ENCODE data around the gene BLTP3B. TPM values are rescaled to one million over a fixed set of nuclear protein-coding genes. Genes with fewer than 3 reads are reported as not detected.

The BLTP3B gene
- total RNA-seq, 4 donors from 2014 or later: 27.5 to 41.0 (median 38.9) TPM

- no peaks in the 10 kb centered on the region for H3K27me3 ChIP-seq
- no peaks in the 10 kb centered on the region for H3K4me1 ChIP-seq
- DNase-seq: no peak
- no peaks in the 10 kb centered on the region for H3K36me3 ChIP-seq
- H3K4me3 ChIP-seq (replicated peaks in 1 of 3): no peak overlapping the region
- H3K27ac ChIP-seq: no peak overlapping the region
- TF ChIP-seq POLR2A (IDR thresholded peaks at IDR 0.05): no peak
- TF ChIP-seq CTCF (IDR thresholded peaks at IDR 0.05): no peak
- no peaks in the 10 kb centered on the region for H3K9me3 ChIP-seq
- intact Hi-C loops (cut with DNase I): no loop called here
These were observed 31.8 kb upstream of the BLTP3B start for GRCh38 chr12:100174495-100174894.

GRCh38 chr12:100173111-100173510 is 30.4 kb upstream of the BLTP3B start:
- no peak for DNase-seq
- H3K36me3 ChIP-seq: no peaks in the 10 kb centered on the region
- no peaks in the 10 kb centered on the region for H3K27me3 ChIP-seq
- H3K4me1 ChIP-seq: no peaks in the 10 kb centered on the region
- no peak overlapping the region for H3K27ac ChIP-seq
- no peaks in the 10 kb centered on the region for H3K9me3 ChIP-seq
- no peak for TF ChIP-seq POLR2A (IDR thresholded peaks at IDR 0.05)
- TF ChIP-seq CTCF (IDR thresholded peaks at IDR 0.05): no peak
- WGBS, 2 donors: 94 to 96% methylated on average over 6 of the region's 6 CpGs
- intact Hi-C loops (cut with DNase I): no loop called here
- H3K4me3 ChIP-seq (replicated peaks in 1 of 3): no peak overlapping the region

GRCh38 chr12:100171248-100171647 is 28.6 kb upstream of the BLTP3B start:
- Histone ChIP-seq H3K4me3 (replicated peaks in 1 of 3) (no peak overlapping the region), H3K36me3 (no peaks in the 10 kb centered on the region), H3K27me3 (no peaks in the 10 kb centered on the region), H3K27ac (no peak overlapping the region), H3K9me3 (no peaks in the 10 kb centered on the region), H3K4me1 (no peaks in the 10 kb centered on the region)
- intact Hi-C loops (cut with DNase I): no loop called here
- no peak for TF ChIP-seq CTCF (IDR thresholded peaks at IDR 0.05)
- TF ChIP-seq POLR2A (IDR thresholded peaks at IDR 0.05): no peak
- no peak for DNase-seq

GRCh38 chr12:100170313-100170858 is 27.7 kb upstream of the BLTP3B start:
- no peak overlapping the region for H3K27ac ChIP-seq
- no peak overlapping the region for H3K4me3 ChIP-seq (replicated peaks in 1 of 3)
- TF ChIP-seq POLR2A (IDR thresholded peaks at IDR 0.05) (no peak), CTCF (IDR thresholded peaks at IDR 0.05) (no peak)
- DNase-seq: no peak
- H3K9me3 ChIP-seq: no peaks in the 10 kb centered on the region
- 85 to 94% methylated on average over 7 of the region's 7 CpGs for WGBS, 2 donors
- no peaks in the 10 kb centered on the region for H3K4me1 ChIP-seq
- intact Hi-C loops (cut with DNase I): no loop called here
- no peaks in the 10 kb centered on the region for H3K27me3 ChIP-seq
- H3K36me3 ChIP-seq: no peaks in the 10 kb centered on the region

GRCh38 chr12:100169345-100169744 is 26.7 kb upstream of the BLTP3B start:
- DNase-seq: no peak
- H3K27me3 ChIP-seq: no peaks in the 10 kb centered on the region
- intact Hi-C loops (cut with DNase I): no loop called here
- H3K4me1 ChIP-seq: peaks cover 0 to 2% of the 10 kb centered on the region in 2 donors
- no peak overlapping the region for H3K4me3 ChIP-seq (replicated peaks in 1 of 3)
- H3K36me3 ChIP-seq: no peaks in the 10 kb centered on the region
- 97 to 98% methylated on average over 9 of the region's 9 CpGs for WGBS, 2 donors
- H3K27ac ChIP-seq: no peak overlapping the region
- H3K9me3 ChIP-seq: no peaks in the 10 kb centered on the region
- TF ChIP-seq CTCF (IDR thresholded peaks at IDR 0.05) (no peak), POLR2A (IDR thresholded peaks at IDR 0.05) (no peak)
